DND-41 (cell line): ENCODE data around the gene VANGL1.

Experiments
- ATAC-seq: fragments of 200-7000 bp; cut with Tn5 transposase; 3 replicates; pipeline ENCODE4 v1.9.1; 2021; ENCODE audit warnings: low read depth; ENCODE audit not compliant: insufficient read depth
- DNase-seq: peaks from one replicate; pipeline ENCODE4 v3.0.0-alpha.2; 2020
- H2AFZ ChIP-seq: 2 replicates; pipeline ENCODE4 v1.6.0; 2012; ENCODE audit warnings: low read depth, low read length
- H3K27ac ChIP-seq: 2 replicates; pipeline ENCODE4 v1.5.1; 2012; ENCODE audit warnings: low read length, inconsistent platforms
- H3K27me3 ChIP-seq: fragments of 200-600 bp; sonication (generic); 2 replicates; pipeline ENCODE4 v1.6.0; 2012; ENCODE audit warnings: low read length, mild to moderate bottlenecking, inconsistent platforms; ENCODE audit not compliant: insufficient read depth, poor library complexity
- H3K36me3 ChIP-seq: 2 replicates; pipeline ENCODE4 v1.5.1; 2012; ENCODE audit warnings: low read length, inconsistent platforms; ENCODE audit not compliant: insufficient read depth
- H3K4me1 ChIP-seq: 2 replicates; pipeline ENCODE4 v1.5.1; 2012; ENCODE audit warnings: mild to moderate bottlenecking, low read length; ENCODE audit not compliant: insufficient read depth
- H3K4me2 ChIP-seq: 2 replicates; pipeline ENCODE4 v1.6.0; 2012; ENCODE audit warnings: mild to moderate bottlenecking, moderate library complexity, low read length, inconsistent platforms; ENCODE audit not compliant: insufficient read depth
- H3K4me3 ChIP-seq, 2 experiments: fragments of 200-600 bp in 1 of 2; shearing (Covaris generic) in 1 of 2; 2 replicates each; pipeline ENCODE4 v1.5.1; 2012 to 2016; ENCODE audit warnings: inconsistent platforms in 2 of 2, low read length in 2 of 2, mild to moderate bottlenecking in 2 of 2, low read depth in 1 of 2, moderate library complexity in 1 of 2
- H3K79me2 ChIP-seq: 2 replicates; pipeline ENCODE4 v1.6.0; 2012; ENCODE audit warnings: low read length, inconsistent platforms; ENCODE audit not compliant: insufficient read depth
- H3K9ac ChIP-seq: 2 replicates; pipeline ENCODE4 v1.6.0; 2012; ENCODE audit warnings: low read depth, mild to moderate bottlenecking, inconsistent platforms, low read length, moderate library complexity
- H3K9me3 ChIP-seq: 2 replicates; pipeline ENCODE4 v1.5.1; 2012; ENCODE audit warnings: low read length, moderate library complexity, mild to moderate bottlenecking, inconsistent platforms; ENCODE audit not compliant: insufficient read depth, severe bottlenecking
- H4K20me1 ChIP-seq: 2 replicates; pipeline ENCODE4 v1.6.0; 2012; ENCODE audit warnings: low read length; ENCODE audit not compliant: insufficient read depth
- CTCF ChIP-seq: IDR thresholded peaks from 2 replicates; pipeline ENCODE4 v1.5.1; 2012; ENCODE audit warnings: borderline replicate concordance, low read length, moderate library complexity, mild to moderate bottlenecking; ENCODE audit not compliant: poor library complexity, severe bottlenecking; ENCODE audit errors: extremely low read depth
- EZH2 ChIP-seq: IDR thresholded peaks from 3 replicates; pipeline ENCODE4 v1.6.1; 2012; ENCODE audit warnings: borderline replicate concordance, low read depth, mild to moderate bottlenecking, moderate library complexity, low read length, inconsistent platforms; ENCODE audit not compliant: severe bottlenecking

The VANGL1 gene

GRCh38 chr1:115714572-115715141 lies 72.9 kb downstream of the VANGL1 start:
- Histone ChIP-seq H3K4me2 (no peak overlapping the region), H3K27ac (no peak overlapping the region), H3K4me1 (peaks cover 18% of the 10 kb centered on the region), H3K36me3 (no peaks in the 10 kb centered on the region), H3K27me3 (no peaks in the 10 kb centered on the region), H3K9me3 (no peaks in the 10 kb centered on the region), H3K9ac (no peak overlapping the region), H3K79me2 (no peaks in the 10 kb centered on the region), H3K4me3 (no peak overlapping the region), H2AFZ (no peak overlapping the region), H4K20me1 (no peaks in the 10 kb centered on the region)
- DNase-seq (no peak), ATAC-seq (no peak)
- TF ChIP-seq EZH2 = no peak
- TF ChIP-seq CTCF = no peak

- no peak overlapping the region for H3K9ac ChIP-seq
- H3K4me3 ChIP-seq = no peak overlapping the region
- DNase-seq (peak; percentile 52), ATAC-seq (peak; percentile 72)
- H3K27ac ChIP-seq = no peak overlapping the region
- H3K4me1 ChIP-seq = no peaks in the 10 kb centered on the region
- H3K4me2 ChIP-seq = no peak overlapping the region
- no peak overlapping the region for H2AFZ ChIP-seq
- H3K79me2 ChIP-seq = no peaks in the 10 kb centered on the region
- H3K36me3 ChIP-seq = no peaks in the 10 kb centered on the region
- TF ChIP-seq CTCF = peak; percentile 70
- TF ChIP-seq EZH2 = no peak
- H3K27me3 ChIP-seq = no peaks in the 10 kb centered on the region
- no peaks in the 10 kb centered on the region for H3K9me3 ChIP-seq
- no peaks in the 10 kb centered on the region for H4K20me1 ChIP-seq
Measured at GRCh38 chr1:115717541-115717940, 75.8 kb downstream of the VANGL1 start.

DNA sequence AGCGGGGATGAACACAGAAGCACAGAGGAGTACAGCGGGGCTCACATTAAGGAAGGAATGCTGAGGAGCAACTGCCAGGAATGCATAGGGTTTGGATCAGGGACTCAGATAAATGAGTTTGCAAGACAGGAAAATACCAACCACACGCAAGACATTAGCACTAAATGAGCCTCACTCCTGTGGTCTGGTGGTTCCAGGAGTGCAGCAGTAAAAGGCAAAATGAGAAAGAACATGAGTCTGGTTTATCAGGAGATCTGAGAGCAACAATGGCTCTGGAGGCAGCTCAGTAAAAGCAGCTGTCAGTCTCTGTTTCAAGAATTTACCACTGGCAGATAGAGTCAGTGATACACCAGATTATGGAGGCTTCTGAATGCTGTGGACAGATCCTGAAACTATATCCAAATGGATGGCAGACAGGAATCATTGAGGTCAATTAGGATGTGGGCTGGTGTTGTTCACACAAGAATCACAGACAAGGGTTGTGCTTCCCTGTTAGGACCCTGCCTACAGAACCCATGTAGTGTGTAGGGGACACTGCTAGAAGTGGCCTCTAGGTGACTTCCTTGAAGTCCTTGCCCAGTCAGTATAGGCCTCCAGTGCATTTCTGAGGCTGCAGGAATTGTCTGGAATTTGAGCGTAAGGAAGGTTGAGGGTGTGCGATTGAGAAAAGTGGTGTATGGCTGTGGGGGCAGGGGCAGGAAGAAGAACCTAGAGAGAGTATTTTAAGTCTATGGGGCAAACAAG lies 76.4 kb downstream of the VANGL1 start:
- peak; percentile 75 for ATAC-seq

More for the DNA sequence above, 76.4 kb downstream of the VANGL1 start:
- Histone ChIP-seq H3K27ac (no peak overlapping the region), H2AFZ (no peak overlapping the region), H3K36me3 (no peaks in the 10 kb centered on the region), H3K79me2 (no peaks in the 10 kb centered on the region), H3K4me3 (no peak overlapping the region), H3K27me3 (no peaks in the 10 kb centered on the region), H3K9me3 (no peaks in the 10 kb centered on the region), H4K20me1 (no peaks in the 10 kb centered on the region), H3K4me2 (no peak overlapping the region), H3K9ac (no peak overlapping the region), H3K4me1 (no peaks in the 10 kb centered on the region)
- no peak for DNase-seq
- TF ChIP-seq CTCF (peak; percentile 18), EZH2 (no peak)
